Stimulated activated CD4-positive, alpha-beta T cell treated with anti-CD3 and anti-CD28 coated beads, Interleukin-2, amount 100 ng/mL, for 24 hours (primary cell): Measurements from ENCODE around the gene TMEM270.

Experiments
- DNase-seq, 2 donors: peaks; one replicate each; pipeline ENCODE4 v3.0.0-alpha.2; 2020

The TMEM270 gene

GRCh38 chr7:73890555-73891147, 29.7 kb downstream of the TMEM270 start:
- no peak for DNase-seq

GRCh38 chr7:73891178-73891885, 30.4 kb downstream of the TMEM270 start:
- DNase-seq, result no peak

- no peak for DNase-seq
Measured at GRCh38 chr7:73892003-73892999, 31.3 kb downstream of the TMEM270 start.

DNA sequence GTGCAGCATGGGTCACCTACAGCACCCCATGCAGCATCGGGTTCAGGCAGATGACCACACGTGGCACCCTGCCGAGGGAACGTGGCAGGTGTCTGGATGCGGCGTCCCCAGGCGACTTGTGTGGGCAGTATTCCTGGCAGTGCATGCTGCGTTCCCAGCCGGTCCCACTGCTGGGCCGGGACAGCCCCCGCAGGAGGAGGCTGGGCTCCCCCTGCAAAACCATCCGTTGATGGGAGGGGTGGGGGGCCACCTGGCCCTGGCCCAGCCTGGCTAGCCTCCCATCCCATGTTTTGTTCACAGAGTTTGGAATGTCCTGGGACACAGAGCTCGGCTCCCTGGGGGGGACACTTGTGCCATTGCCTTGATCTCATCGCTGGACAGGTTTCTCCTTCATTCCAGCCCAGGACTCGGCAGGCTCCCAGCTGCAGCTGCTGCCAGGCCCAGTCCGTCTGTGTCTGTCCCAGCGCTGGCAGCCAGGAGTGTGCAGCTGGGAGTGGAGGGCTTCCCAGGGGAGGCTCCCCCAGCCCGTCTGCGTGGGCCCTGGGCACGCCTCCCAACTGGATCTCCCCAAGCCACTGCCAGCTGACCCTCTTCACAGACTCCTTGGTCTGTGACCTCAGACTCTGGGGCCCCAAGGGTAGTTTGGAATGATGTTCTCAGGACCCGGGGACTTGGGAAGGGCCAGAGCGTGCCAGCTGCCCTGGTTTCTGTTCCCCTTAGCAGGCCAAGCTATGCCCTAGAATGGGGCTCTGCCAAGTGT, 32.6 kb downstream of the TMEM270 start:
- no peak for DNase-seq

- DNase-seq, result no peak
Measured at GRCh38 chr7:73894166-73894565, 33.2 kb downstream of the TMEM270 start.

DNA sequence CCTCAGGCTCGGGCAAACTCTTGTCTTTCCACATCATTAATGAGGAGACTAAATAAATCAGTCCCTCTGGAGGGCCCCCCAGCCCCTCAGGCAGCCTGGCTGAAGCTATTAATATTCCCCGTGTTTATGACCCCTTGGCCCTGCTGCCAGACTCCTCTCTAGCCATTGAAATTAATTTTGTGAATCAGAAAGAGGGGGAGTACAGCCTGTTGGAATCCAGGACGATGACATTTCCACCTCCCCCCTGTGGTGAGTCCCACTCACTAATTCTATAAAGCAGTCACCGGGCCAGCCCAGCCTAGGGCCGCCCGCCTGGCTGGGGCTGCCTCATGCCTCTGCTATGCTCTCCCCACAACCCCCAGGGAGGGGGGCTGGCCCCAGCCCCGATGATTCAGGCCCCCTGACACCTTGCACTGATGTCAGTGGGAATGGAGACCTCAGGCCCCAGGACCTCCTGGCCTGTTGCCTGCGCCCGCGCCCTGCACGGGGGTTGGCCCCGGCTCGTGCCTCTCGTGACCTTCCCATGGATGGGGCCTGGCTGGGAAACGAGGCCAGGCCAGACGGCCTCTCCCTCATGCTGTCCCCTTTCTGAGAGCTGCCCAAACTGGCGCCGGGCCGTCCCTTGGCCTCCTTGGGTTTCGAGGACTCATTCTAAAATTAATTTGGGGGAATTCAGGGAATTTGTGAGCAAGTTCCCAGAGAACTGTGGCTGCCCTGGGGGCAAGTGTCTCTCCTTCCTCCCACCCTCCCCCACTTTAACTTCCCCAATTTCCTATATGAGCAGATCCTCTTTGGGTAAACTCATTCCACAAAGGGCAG, 34.0 kb downstream of the TMEM270 start:
- DNase-seq, result no peak

- DNase-seq, result no peak
Measured at GRCh38 chr7:73895626-73896025, 34.7 kb downstream of the TMEM270 start.

- no peak for DNase-seq
Measured at GRCh38 chr7:73896454-73896853, 35.5 kb downstream of the TMEM270 start.

DNA sequence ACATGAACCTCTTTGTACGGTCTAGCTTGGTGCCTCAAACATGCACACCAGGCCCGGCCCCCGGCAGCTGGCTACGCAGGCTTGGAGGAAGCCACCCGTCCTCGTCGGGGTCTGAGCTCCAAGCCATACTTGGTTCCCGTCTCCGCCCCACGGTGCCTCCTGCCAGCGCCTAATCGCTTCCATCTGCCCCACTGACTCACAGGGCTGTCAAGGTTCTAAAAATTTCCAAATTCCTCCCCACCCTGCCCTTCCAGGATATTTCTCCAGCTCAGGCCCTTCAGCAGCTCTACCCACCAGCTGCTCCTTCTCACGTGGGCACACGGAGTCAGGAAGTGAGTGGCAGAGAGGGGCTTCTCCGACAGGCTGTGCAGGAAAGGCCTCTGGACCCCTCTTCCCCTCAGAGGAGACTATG, 38.8 kb downstream of the TMEM270 start:
- no peak for DNase-seq

DNA sequence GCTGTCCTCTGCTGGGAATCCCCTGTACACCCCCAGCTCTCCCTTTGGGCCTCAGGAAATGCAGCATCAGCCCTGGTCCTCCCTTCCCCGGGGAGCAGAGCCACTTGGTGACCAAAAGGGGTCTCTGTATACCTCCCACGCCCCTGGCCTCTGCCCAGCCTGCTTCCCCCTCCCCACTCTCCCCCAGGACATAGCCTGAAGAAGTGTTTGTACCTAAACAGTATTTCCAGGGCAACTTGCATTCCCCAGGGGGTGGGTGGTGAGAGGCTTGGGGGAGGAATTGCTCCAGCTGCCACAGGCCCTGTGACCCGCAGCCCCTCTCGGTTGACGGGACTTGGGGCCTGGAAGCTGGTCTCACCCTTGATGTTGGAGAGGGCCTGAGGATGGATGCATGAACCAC, 39.3 kb downstream of the TMEM270 start:
- DNase-seq, result no peak

DNA sequence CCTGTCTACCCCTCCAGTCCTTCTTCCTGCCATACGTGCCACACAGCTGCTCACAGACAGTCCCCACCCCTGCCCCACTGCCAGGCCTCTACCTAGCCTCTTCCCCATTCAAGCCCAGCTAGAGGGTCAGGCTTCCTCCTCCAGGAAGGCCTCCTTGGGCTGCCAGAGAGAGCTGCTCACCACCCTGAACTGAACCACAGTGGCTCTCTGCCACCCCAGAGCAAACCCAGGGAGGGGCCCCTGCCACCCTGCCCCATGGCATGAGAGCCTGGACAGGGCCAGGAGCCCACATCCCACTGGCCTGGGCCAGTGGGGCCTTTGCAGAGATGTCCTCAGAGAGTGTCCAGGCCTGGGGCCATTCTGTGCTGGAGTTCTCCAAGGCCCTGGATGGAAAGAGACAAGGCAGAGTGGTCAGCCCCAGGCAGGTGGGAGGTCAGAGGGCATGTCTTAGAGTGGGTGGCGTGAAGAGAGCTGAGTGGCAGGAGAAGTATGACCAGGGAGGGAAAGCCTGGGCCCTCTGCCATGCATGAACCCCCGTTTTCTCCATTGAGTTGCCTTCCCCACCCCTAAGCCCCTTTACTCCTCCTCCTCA, 40.4 kb downstream of the TMEM270 start:
- DNase-seq, result no peak

GRCh38 chr7:73901823-73902597, 41.1 kb downstream of the TMEM270 start:
- DNase-seq, result no peak

GRCh38 chr7:73903321-73904218, 42.6 kb downstream of the TMEM270 start:
- DNase-seq, result no peak

GRCh38 chr7:73904219-73905137, 43.5 kb downstream of the TMEM270 start:
- no peak for DNase-seq

- DNase-seq, result no peak
Measured at GRCh38 chr7:73905360-73905759, 44.4 kb downstream of the TMEM270 start.

- no peak for DNase-seq
Measured at GRCh38 chr7:73906874-73907273, 45.9 kb downstream of the TMEM270 start.

DNA sequence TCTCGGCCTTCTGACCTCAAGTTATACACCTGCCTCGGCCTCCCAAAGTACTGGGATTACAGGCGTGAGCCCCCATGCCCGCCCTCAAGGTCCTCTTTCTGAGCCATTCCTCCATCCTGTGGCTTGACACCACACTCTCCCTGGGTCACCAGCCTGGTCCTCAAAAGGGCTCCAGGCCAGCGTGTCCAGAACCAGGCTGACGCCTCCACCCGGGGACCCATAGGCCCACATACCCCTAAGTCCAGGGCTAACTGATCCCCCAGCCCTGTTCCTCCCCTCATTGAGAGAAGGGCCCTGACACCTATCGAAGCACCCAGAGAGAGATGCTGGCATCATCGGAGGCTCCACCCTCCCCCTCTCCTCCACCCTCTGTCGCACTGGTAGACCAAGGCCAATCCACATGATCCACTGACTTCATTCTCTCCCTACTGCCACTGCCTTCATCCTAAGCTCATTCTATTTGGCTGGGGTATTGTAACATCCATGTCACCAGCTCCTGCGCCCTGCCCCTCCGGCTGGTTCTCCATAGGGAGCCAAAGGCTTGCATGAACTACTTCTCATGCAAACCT, 46.7 kb downstream of the TMEM270 start:
- DNase-seq, result no peak

DNA sequence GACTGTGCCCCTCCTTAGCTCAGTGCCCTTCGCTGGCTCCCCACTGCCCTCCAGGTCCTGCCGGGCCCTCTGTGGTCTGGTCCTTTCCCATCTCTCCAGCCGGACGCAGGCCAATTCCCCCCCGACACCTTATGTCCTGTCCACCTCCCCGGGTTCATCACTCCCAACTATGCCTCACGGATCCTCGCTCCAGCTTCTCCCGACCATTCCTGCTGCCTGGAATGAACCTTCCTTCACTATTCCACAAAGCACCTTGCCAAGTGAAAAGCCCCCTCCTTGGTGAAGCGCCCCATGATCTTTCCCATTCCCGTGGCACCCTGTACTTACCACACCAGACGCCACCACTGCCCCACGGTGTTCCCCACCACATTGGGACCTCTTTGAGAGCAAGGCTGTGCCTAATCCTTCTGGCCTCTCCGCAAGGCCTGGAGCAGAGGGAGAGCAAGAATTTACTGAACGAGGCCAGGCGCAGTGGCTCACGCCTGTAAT, 47.2 kb downstream of the TMEM270 start:
- no peak for DNase-seq
